Mesothelial cell of epicardium (in vitro differentiated cells): ENCODE data around the gene KRTAP10-2. TPM values are rescaled to one million over a fixed set of nuclear protein-coding genes. Genes with fewer than 3 reads are reported as not detected.

Experiments used
- DNase-seq, 2 experiments: peaks; one replicate each; pipeline ENCODE4 v3.0.0; 2021; ENCODE audit warnings: low spot score in 2 of 2; ENCODE audit not compliant: unreplicated experiment in 2 of 2
- H3K27ac Mint-ChIP-seq: 2 replicates; pipeline ENCODE4 v1.8.0; 2021; ENCODE audit warnings: mixed read lengths
- H3K27me3 Mint-ChIP-seq: 2 replicates; pipeline ENCODE4 v1.8.0; 2021; ENCODE audit warnings: low read depth, mixed read lengths
- H3K36me3 Mint-ChIP-seq: 2 replicates; pipeline ENCODE4 v1.8.0; 2021; ENCODE audit warnings: mixed read lengths
- H3K4me1 Mint-ChIP-seq: 2 replicates; pipeline ENCODE4 v1.8.0; 2021; ENCODE audit warnings: mixed read lengths
- H3K4me3 Mint-ChIP-seq: 2 replicates; pipeline ENCODE4 v1.8.0; 2021; ENCODE audit warnings: mild to moderate bottlenecking, moderate library complexity, mixed read lengths
- H3K9me3 Mint-ChIP-seq: 2 replicates; pipeline ENCODE4 v1.8.0; 2021; ENCODE audit warnings: mixed read lengths
- CTCF ChIP-seq: fragments of 200-600 bp; sonication (generic); IDR thresholded peaks from one replicate; pipeline ENCODE4 v1.5.0; 2021; ENCODE audit warnings: antibody characterized with exemption; ENCODE audit not compliant: unreplicated experiment
- total RNA-seq: library from RNA; stranded (reverse); gene quantifications from 3 replicates; pipeline ENCODE4 v1.2.1, GENCODE V29; 2021

The KRTAP10-2 gene
- total RNA-seq, 1 donor from 2014 or later: not detected

DNA sequence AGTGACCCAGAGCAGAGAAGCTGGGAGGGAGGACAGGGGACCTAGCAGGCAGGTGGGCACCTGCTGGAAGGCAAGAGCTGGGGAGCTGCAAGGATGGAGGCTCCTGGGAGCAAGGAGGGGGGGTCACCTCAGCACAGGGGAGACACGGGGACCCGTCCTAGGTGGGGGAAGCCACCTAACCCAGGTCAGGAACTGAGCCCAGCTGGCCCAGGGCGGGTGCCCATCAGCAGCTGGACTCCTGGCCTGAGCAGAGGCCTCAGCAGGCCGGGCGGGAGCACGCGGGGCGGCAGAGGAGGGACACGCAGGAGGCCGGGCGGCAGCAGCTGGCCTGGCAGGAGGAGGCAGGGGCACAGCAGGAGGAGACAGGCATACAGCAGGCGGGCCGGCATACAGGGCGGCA is 12.3 kb downstream of the KRTAP10-2 start:
- TF ChIP-seq CTCF: no peak
- Mint-ChIP-seq H3K27me3 (no peaks in the 10 kb centered on the region), H3K27ac (no peak overlapping the region), H3K9me3 (peaks cover 5% of the 10 kb centered on the region), H3K4me3 (no peak overlapping the region), H3K4me1 (no peaks in the 10 kb centered on the region), H3K36me3 (no peaks in the 10 kb centered on the region)
- no peak for DNase-seq

DNA sequence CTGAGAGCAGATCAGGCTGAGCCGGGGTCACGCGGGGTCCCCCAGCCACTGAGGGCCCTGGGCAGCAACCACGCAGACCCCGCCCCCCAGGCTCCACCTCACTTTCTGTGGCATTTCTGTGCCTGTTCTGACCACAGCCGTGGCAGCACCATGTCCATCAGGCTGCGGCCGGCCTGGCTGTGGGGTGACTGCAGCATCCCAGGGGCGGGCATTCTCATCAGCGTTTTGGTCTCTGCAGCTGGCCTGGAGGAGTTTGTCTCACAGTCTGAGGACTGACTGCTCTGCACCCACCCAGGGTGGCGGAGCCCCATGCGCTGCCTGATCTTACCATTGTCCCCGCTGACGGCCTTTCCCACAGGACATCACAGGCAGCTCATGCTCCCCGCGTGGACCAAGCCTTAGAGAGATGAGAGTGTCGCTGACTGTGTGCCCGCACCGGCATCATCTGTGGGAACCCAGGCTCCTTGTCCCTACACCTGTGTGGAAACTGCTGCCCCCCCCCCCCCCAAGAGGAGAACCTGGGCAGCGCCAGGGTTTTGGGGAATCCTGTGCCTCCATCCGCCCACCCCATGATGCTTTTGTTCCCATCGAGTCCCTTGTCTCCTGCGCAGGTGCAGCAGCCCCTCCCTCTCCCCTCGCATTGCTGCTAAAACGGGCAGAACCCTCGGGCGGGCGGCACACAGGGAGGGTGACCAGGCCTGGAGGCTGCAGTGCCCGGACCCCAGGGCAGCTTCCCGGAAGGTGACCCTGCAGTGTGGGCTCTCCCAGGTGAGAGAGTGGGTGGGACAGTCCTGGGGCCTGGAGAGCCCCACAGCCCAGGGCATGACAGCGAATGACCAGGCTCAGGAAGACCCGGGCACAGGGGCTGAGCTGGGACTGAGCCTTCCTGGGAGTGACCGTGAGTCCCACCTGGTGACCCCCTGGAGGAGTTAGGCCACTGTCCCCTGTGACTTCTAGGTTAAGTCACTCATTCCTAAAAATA is 13.1 kb downstream of the KRTAP10-2 start:
- peak in 1 of 2 experiments; percentile 25 for DNase-seq
- Mint-ChIP-seq H3K4me1 (no peaks in the 10 kb centered on the region), H3K9me3 (peaks cover 5% of the 10 kb centered on the region), H3K4me3 (no peak overlapping the region), H3K36me3 (no peaks in the 10 kb centered on the region), H3K27ac (no peak overlapping the region), H3K27me3 (no peaks in the 10 kb centered on the region)
- TF ChIP-seq CTCF: no peak

GRCh38 chr21:44535963-44536362 is 15.3 kb downstream of the KRTAP10-2 start:
- TF ChIP-seq CTCF: no peak

GRCh38 chr21:44534688-44535087 is 16.6 kb downstream of the KRTAP10-2 start:
- no peak for TF ChIP-seq CTCF
- H3K27ac Mint-ChIP-seq: no peak overlapping the region
- peaks cover 5% of the 10 kb centered on the region for H3K9me3 Mint-ChIP-seq
- no peaks in the 10 kb centered on the region for H3K4me1 Mint-ChIP-seq
- DNase-seq: no peak
- no peak overlapping the region for H3K4me3 Mint-ChIP-seq
- no peaks in the 10 kb centered on the region for H3K36me3 Mint-ChIP-seq
- H3K27me3 Mint-ChIP-seq: no peaks in the 10 kb centered on the region

More at GRCh38 chr21:44535963-44536362, 15.3 kb downstream of the KRTAP10-2 start:
- H3K9me3 Mint-ChIP-seq: peaks cover 5% of the 10 kb centered on the region
- no peaks in the 10 kb centered on the region for H3K36me3 Mint-ChIP-seq
- no peak overlapping the region for H3K4me3 Mint-ChIP-seq
- H3K27me3 Mint-ChIP-seq: no peaks in the 10 kb centered on the region
- no peak overlapping the region for H3K27ac Mint-ChIP-seq
- H3K4me1 Mint-ChIP-seq: no peaks in the 10 kb centered on the region
- DNase-seq: peak in 1 of 2 experiments; percentile 30

DNA sequence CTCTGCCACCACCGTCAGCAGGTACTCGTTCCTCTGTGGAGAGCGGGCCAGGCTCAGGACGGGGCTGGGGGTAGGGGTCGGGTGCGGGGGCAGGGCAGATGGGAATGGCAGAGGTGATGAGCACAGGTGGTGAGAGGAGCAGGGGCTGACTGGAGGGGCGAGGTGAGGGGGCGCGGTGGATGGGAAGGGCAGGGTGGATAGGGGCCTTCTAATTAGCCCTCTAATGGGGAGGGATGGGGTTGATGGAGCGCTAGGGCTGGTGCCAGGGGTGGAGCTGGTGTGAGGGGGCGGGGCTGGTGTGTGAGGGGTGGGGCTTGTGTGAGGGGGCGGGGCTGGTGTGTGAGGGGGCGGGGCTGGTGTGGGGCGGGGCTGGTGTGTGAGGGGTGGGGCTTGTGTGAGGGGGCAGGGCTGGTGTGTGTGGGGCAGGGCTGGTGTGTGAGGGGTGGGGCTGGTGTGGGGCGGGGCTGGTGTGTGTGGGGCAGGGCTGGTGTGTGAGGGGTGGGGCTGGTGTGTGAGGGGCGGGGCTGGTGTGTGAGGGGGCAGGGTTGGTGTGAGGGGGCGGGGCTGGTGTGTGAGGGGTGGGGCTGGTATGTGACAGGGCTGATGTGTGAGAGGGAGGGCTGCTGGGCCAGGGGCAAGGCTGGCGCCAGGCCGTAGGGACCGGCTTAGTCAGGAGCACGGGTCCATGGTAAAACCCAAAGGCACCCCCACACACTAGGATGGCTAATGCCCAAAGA is 17.2 kb downstream of the KRTAP10-2 start:
- no peaks in the 10 kb centered on the region for H3K36me3 Mint-ChIP-seq
- no peaks in the 10 kb centered on the region for H3K27me3 Mint-ChIP-seq
- no peak for TF ChIP-seq CTCF
- H3K27ac Mint-ChIP-seq: no peak overlapping the region
- H3K4me1 Mint-ChIP-seq: no peaks in the 10 kb centered on the region
- no peak for DNase-seq
- H3K9me3 Mint-ChIP-seq: peaks cover 5% of the 10 kb centered on the region
- H3K4me3 Mint-ChIP-seq: no peak overlapping the region
